Skeletal muscle cell (primary cell): Measurements from ENCODE around the gene TUBGCP4.

Experiments used
- DNase-seq: peaks from one replicate; pipeline ENCODE4 v3.0.0-alpha.2; 2010; ENCODE audit warnings: low read depth
- H3K4me3 ChIP-seq: 2 replicates; pipeline ENCODE4 v1.5.1; 2011; ENCODE audit warnings: low read depth, mild to moderate bottlenecking, control low read depth, low read length, moderate library complexity

Gene TUBGCP4

GRCh38 chr15:43449981-43450380, 79.1 kb downstream of the TUBGCP4 start:
- no peak for DNase-seq
- H3K4me3 ChIP-seq, result no peak overlapping the region
